HCT116 (cell line): ENCODE data around the gene KCNK10. TPM values are rescaled to one million over a fixed set of nuclear protein-coding genes. Genes with fewer than 3 reads are reported as not detected.

ENCODE experiments used
- ATAC-seq: fragments of 200-7000 bp; cut with Tn5 transposase; 2 replicates; pipeline ENCODE4 v1.9.1; 2020; ENCODE audit warnings: mild to moderate bottlenecking, moderate library complexity
- BruUV-seq: library from RNA; stranded (reverse); fragments of 400-500 nt; replicated peaks from 2 replicates; lab custom pipeline; 2021; lab: Mats Ljungman, UMichigan
- CTCF ChIA-PET: fragments of 300-600 bp; sonication (Branson Sonifier 250); formaldehyde crosslinking; loops from one replicate; lab custom pipeline; 2021; ENCODE audit warnings: antibody characterized with exemption; lab: Charles Lee
- POLR2A ChIA-PET: fragments of 300-600, 350-600 bp; sonication (Branson Sonifier 250); formaldehyde crosslinking; loops from one replicate; lab custom pipeline; 2021; ENCODE audit warnings: antibody characterized with exemption; lab: Charles Lee
- RAD21 ChIA-PET, 2 experiments: fragments of 300-600 bp; sonication (Branson Sonifier 250); formaldehyde crosslinking; loops; one replicate each; lab custom pipeline; 2023; ENCODE audit warnings: low total read pairs in 2 of 2; ENCODE audit not compliant: uncharacterized antibody in 2 of 2, unreplicated experiment in 2 of 2, low non-redundant PET in 1 of 2; lab: Charles Lee
- DNase-seq: peaks from one replicate; pipeline ENCODE4 v3.0.0-alpha.2; 2010; ENCODE audit warnings: low read depth, low spot score
- H2AFZ ChIP-seq: fragments of 200-600 bp; shearing (Covaris generic), sonication (generic); 2 replicates; pipeline ENCODE4 v1.6.1; 2017; ENCODE audit warnings: low read depth, mixed run types, mixed read lengths, antibody characterized with exemption, low read length; ENCODE audit not compliant: poor library complexity, severe bottlenecking
- H3K27ac ChIP-seq: 2 replicates; pipeline ENCODE4 v1.5.1; 2012; ENCODE audit warnings: low read depth, low read length
- H3K27me3 ChIP-seq: fragments of 200-600 bp; sonication (generic); 2 replicates; pipeline ENCODE4 v1.6.1; 2016; ENCODE audit warnings: mixed run types, low read length, mixed read lengths; ENCODE audit not compliant: insufficient read depth
- H3K36me3 ChIP-seq, 2 experiments: fragments of 200-500 bp in 1 of 2; fragments of 200-600 bp in 1 of 2; sonication (Bioruptor generic) in 1 of 2; sonication (generic) in 1 of 2; 2 replicates each; pipeline versions ENCODE4 v1.5.1 to v1.6.1; 2014 to 2016; ENCODE audit warnings: low read length in 2 of 2, inconsistent platforms in 1 of 2, mixed read lengths in 1 of 2, mixed run types in 1 of 2; ENCODE audit not compliant: insufficient read depth in 2 of 2, control insufficient read depth in 1 of 2
- H3K4me1 ChIP-seq, 2 experiments: fragments of 200-600 bp in 1 of 2; sonication (generic) in 1 of 2; 2 replicates each; pipeline versions ENCODE4 v1.5.1 to v1.6.1; 2012 to 2017; ENCODE audit warnings: low read length in 2 of 2, inconsistent platforms in 1 of 2, mild to moderate bottlenecking in 1 of 2, mixed read lengths in 1 of 2, mixed run types in 1 of 2, moderate library complexity in 1 of 2; ENCODE audit not compliant: insufficient read depth in 2 of 2, control insufficient read depth in 1 of 2
- H3K4me2 ChIP-seq: fragments of 200-600 bp; sonication (generic); 2 replicates; pipeline ENCODE4 v1.6.1; 2017; ENCODE audit warnings: mixed run types, low read length, mixed read lengths
- H3K4me3 ChIP-seq, 2 experiments: fragments of 200-600 bp in 1 of 2; sonication (generic) in 1 of 2; replicated peaks in 1 of 2; 2 replicates each; pipeline ENCODE4 v1.5.1; 2011 to 2016; ENCODE audit warnings: low read length in 2 of 2, control low read depth in 1 of 2, low read depth in 1 of 2, mild to moderate bottlenecking in 1 of 2, mixed read lengths in 1 of 2, mixed run types in 1 of 2
- H3K79me2 ChIP-seq: fragments of 200-600 bp; sonication (generic); 2 replicates; pipeline ENCODE4 v1.6.1; 2017; ENCODE audit warnings: mild to moderate bottlenecking, mixed run types, low read length, moderate library complexity, mixed read lengths; ENCODE audit not compliant: insufficient read depth
- H3K9ac ChIP-seq: fragments of 200-600 bp; sonication (generic); 2 replicates; pipeline ENCODE4 v1.6.1; 2016; ENCODE audit warnings: low read length, mixed read lengths
- H3K9me2 ChIP-seq: fragments of 200-600 bp; sonication (generic), shearing (Covaris generic); 2 replicates; pipeline ENCODE4 v1.6.1; 2017; ENCODE audit warnings: mixed run types, mild to moderate bottlenecking, moderate library complexity; ENCODE audit not compliant: insufficient read depth
- H3K9me3 ChIP-seq, 2 experiments: fragments of 200-500 bp in 1 of 2; fragments of 200-600 bp in 1 of 2; sonication (Bioruptor generic) in 1 of 2; sonication (generic) in 1 of 2; 2 replicates each; pipeline ENCODE4 v1.6.1; 2014 to 2017; ENCODE audit warnings: low read length in 2 of 2, mixed read lengths in 2 of 2, inconsistent platforms in 1 of 2, low read depth in 1 of 2, mild to moderate bottlenecking in 1 of 2, mixed run types in 1 of 2, moderate library complexity in 1 of 2; ENCODE audit not compliant: control insufficient read depth in 1 of 2, insufficient read depth in 1 of 2
- H4K20me1 ChIP-seq: fragments of 200-600 bp; sonication (generic), shearing (Covaris generic); 2 replicates; pipeline ENCODE4 v1.6.1; 2017; ENCODE audit warnings: mixed run types, mild to moderate bottlenecking, moderate library complexity; ENCODE audit not compliant: insufficient read depth
- ELF1 ChIP-seq: IDR thresholded peaks from 2 replicates; pipeline ENCODE4 v1.6.1; 2012; ENCODE audit warnings: low read depth, borderline replicate concordance
- FOSL1 ChIP-seq: IDR thresholded peaks from 2 replicates; pipeline ENCODE4 v1.6.1; 2012; ENCODE audit warnings: low read depth
- SIN3A ChIP-seq: IDR thresholded peaks from 2 replicates; pipeline ENCODE4 v1.6.1; 2012; ENCODE audit warnings: low read depth
- intact Hi-C: fragments of 100-400 bp; cut with micrococcal nuclease; formaldehyde crosslinking; loops from 2 replicates; pipeline ENCODE4 v1.10.0; 2022
- total RNA-seq: library from RNA; stranded (reverse); gene quantifications from one replicate; pipeline ENCODE4 v1.2.1, GENCODE V29; 2021; ENCODE audit not compliant: unreplicated experiment
- TF ChIP-seq, protein P1 (sequence below): IDR thresholded peaks from 2 replicates; pipeline ENCODE4 v1.6.1; 2012; ENCODE audit warnings: low read depth
- TF ChIP-seq, protein P2 (sequence below), 3 experiments: fragments of 200-600 bp in 1 of 3; sonication (generic) in 1 of 3; IDR thresholded peaks in 2 of 3; conservative IDR thresholded peaks in 1 of 3; 2 replicates each; pipeline ENCODE4 v1.5.1; 2012 to 2017; ENCODE audit warnings: low read depth in 2 of 3, low read length in 2 of 3, antibody characterized with exemption in 1 of 3, borderline replicate concordance in 1 of 3, control low read depth in 1 of 3, mild to moderate bottlenecking in 1 of 3, mixed read lengths in 1 of 3, mixed run types in 1 of 3, moderate library complexity in 1 of 3; ENCODE audit not compliant: insufficient read depth in 1 of 3
- TF ChIP-seq, protein P3 (sequence below): IDR thresholded peaks from 2 replicates; pipeline ENCODE4 v1.6.1; 2012

Gene KCNK10
- total RNA-seq, 1 experiment from 2014 or later = not detected

DNA sequence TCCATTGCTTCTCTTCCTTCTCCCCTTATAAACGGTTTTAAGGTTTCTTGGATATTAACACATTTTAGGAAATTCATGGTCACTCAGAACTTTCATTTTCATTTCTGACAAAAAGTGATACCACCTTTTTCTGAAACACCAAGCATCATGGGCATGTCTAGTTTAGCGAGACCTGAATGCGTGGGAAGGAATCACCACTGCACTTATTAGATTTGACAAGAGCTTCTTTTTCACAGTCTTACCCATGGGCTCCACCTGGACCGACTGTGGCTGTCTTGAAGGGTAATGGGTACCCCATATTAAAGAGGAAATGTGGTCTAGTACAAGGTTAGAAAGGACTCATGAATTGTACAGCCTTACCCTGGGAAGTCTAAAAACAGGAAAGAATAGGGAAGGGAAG lies 95.4 kb downstream of the KCNK10 start:
- POLR2A ChIA-PET = no interaction called here
- intact Hi-C loops = no loop called here

More for the DNA sequence above, 95.4 kb downstream of the KCNK10 start:
- no peak overlapping the region for H3K9ac ChIP-seq
- no peaks in the 10 kb centered on the region for H3K9me2 ChIP-seq
- TF ChIP-seq, protein P1, sequence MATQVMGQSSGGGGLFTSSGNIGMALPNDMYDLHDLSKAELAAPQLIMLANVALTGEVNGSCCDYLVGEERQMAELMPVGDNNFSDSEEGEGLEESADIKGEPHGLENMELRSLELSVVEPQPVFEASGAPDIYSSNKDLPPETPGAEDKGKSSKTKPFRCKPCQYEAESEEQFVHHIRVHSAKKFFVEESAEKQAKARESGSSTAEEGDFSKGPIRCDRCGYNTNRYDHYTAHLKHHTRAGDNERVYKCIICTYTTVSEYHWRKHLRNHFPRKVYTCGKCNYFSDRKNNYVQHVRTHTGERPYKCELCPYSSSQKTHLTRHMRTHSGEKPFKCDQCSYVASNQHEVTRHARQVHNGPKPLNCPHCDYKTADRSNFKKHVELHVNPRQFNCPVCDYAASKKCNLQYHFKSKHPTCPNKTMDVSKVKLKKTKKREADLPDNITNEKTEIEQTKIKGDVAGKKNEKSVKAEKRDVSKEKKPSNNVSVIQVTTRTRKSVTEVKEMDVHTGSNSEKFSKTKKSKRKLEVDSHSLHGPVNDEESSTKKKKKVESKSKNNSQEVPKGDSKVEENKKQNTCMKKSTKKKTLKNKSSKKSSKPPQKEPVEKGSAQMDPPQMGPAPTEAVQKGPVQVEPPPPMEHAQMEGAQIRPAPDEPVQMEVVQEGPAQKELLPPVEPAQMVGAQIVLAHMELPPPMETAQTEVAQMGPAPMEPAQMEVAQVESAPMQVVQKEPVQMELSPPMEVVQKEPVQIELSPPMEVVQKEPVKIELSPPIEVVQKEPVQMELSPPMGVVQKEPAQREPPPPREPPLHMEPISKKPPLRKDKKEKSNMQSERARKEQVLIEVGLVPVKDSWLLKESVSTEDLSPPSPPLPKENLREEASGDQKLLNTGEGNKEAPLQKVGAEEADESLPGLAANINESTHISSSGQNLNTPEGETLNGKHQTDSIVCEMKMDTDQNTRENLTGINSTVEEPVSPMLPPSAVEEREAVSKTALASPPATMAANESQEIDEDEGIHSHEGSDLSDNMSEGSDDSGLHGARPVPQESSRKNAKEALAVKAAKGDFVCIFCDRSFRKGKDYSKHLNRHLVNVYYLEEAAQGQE = no peak
- TF ChIP-seq ELF1 = no peak
- TF ChIP-seq FOSL1 = no peak
- TF ChIP-seq, protein P2, sequence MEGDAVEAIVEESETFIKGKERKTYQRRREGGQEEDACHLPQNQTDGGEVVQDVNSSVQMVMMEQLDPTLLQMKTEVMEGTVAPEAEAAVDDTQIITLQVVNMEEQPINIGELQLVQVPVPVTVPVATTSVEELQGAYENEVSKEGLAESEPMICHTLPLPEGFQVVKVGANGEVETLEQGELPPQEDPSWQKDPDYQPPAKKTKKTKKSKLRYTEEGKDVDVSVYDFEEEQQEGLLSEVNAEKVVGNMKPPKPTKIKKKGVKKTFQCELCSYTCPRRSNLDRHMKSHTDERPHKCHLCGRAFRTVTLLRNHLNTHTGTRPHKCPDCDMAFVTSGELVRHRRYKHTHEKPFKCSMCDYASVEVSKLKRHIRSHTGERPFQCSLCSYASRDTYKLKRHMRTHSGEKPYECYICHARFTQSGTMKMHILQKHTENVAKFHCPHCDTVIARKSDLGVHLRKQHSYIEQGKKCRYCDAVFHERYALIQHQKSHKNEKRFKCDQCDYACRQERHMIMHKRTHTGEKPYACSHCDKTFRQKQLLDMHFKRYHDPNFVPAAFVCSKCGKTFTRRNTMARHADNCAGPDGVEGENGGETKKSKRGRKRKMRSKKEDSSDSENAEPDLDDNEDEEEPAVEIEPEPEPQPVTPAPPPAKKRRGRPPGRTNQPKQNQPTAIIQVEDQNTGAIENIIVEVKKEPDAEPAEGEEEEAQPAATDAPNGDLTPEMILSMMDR (IDR thresholded peaks at IDR 0.05 in 2 of 3, conservative IDR thresholded peaks at IDR 0.05 in 1 of 3; ENCODE audit: borderline replicate concordance in 1 of 3, insufficient read depth in 1 of 3, low read depth in 2 of 3, low read length in 2 of 3) = no peak
- no peak for TF ChIP-seq SIN3A
- TF ChIP-seq, protein P3, sequence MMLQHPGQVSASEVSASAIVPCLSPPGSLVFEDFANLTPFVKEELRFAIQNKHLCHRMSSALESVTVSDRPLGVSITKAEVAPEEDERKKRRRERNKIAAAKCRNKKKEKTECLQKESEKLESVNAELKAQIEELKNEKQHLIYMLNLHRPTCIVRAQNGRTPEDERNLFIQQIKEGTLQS = no peak
- RAD21 ChIA-PET = no interaction called here
- H3K79me2 ChIP-seq = no peaks in the 10 kb centered on the region
- ATAC-seq (no peak), DNase-seq (no peak)
- no peaks in the 10 kb centered on the region for H3K4me1 ChIP-seq
- H3K27ac ChIP-seq = no peak overlapping the region
- peaks cover 18% of the 10 kb centered on the region for H3K27me3 ChIP-seq
- no peaks in the 10 kb centered on the region for H3K9me3 ChIP-seq
- BruUV-seq = no TSS peak
- H4K20me1 ChIP-seq = no peaks in the 10 kb centered on the region
- no peak overlapping the region for H3K4me2 ChIP-seq
- no peak overlapping the region for H2AFZ ChIP-seq
- H3K4me3 ChIP-seq = no peak overlapping the region
- CTCF ChIA-PET = no interaction called here
- H3K36me3 ChIP-seq = no peaks in the 10 kb centered on the region
